WTC11 (cell line): ENCODE measurements around the gene CLEC16A.

ENCODE experiments used
- CREM ChIP-seq: sonication (generic); formaldehyde crosslinking; IDR thresholded peaks from 2 replicates; pipeline ENCODE4 v1.8.1; 2022; ENCODE audit warnings: mild to moderate bottlenecking, missing genetic modification reagents, moderate library complexity
- ELF4 ChIP-seq: sonication (generic); formaldehyde crosslinking; IDR thresholded peaks from 2 replicates; pipeline ENCODE4 v1.8.1; 2022; ENCODE audit warnings: low read depth, mild to moderate bottlenecking, moderate library complexity, missing genetic modification reagents
- JUN ChIP-seq: sonication (generic); formaldehyde crosslinking; IDR thresholded peaks from 2 replicates; pipeline ENCODE4 v1.8.0; 2023; ENCODE audit warnings: mild to moderate bottlenecking, missing genetic modification reagents
- TP53 ChIP-seq: sonication (generic); formaldehyde crosslinking; IDR thresholded peaks from 2 replicates; pipeline ENCODE4 v1.8.1; 2023; ENCODE audit warnings: mild to moderate bottlenecking, missing genetic modification reagents
- ZNF219 ChIP-seq: sonication (generic); formaldehyde crosslinking; IDR thresholded peaks from 2 replicates; pipeline ENCODE4 v1.8.0; 2023; ENCODE audit warnings: missing genetic modification reagents, mild to moderate bottlenecking, borderline replicate concordance
- ZNF317 ChIP-seq: sonication (generic); formaldehyde crosslinking; IDR thresholded peaks from 2 replicates; pipeline ENCODE4 v1.8.1; 2023; ENCODE audit warnings: low read depth, mild to moderate bottlenecking, moderate library complexity, missing genetic modification reagents, borderline replicate concordance
- ZNF423 ChIP-seq: fragments of 250-450 bp; sonication (Bioruptor Pico); IDR thresholded peaks from 2 replicates; pipeline ENCODE4 v2.1.2; 2022; ENCODE audit warnings: mild to moderate bottlenecking, moderate library complexity
- TF ChIP-seq, protein P1 (sequence below): fragments of 200-600 bp; IDR thresholded peaks from 2 replicates; pipeline ENCODE4 v1.8.0; 2022; ENCODE audit warnings: antibody characterized with exemption
- TF ChIP-seq, protein P2 (sequence below): sonication (generic); formaldehyde crosslinking; IDR thresholded peaks from 2 replicates; pipeline ENCODE4 v1.8.0; 2022; ENCODE audit warnings: mild to moderate bottlenecking, missing genetic modification reagents
- TF ChIP-seq, protein P3 (sequence below): fragments of 250-450 bp; sonication (Bioruptor Pico); conservative IDR thresholded peaks from 2 replicates; pipeline ENCODE4 v1.9.0; 2021; ENCODE audit warnings: mild to moderate bottlenecking
- TF ChIP-seq, protein P4 (sequence below): sonication (generic); formaldehyde crosslinking; conservative IDR thresholded peaks from 2 replicates; pipeline ENCODE4 v1.8.1; 2023; ENCODE audit warnings: mild to moderate bottlenecking, low read depth, missing genetic modification reagents, moderate library complexity

DNA sequence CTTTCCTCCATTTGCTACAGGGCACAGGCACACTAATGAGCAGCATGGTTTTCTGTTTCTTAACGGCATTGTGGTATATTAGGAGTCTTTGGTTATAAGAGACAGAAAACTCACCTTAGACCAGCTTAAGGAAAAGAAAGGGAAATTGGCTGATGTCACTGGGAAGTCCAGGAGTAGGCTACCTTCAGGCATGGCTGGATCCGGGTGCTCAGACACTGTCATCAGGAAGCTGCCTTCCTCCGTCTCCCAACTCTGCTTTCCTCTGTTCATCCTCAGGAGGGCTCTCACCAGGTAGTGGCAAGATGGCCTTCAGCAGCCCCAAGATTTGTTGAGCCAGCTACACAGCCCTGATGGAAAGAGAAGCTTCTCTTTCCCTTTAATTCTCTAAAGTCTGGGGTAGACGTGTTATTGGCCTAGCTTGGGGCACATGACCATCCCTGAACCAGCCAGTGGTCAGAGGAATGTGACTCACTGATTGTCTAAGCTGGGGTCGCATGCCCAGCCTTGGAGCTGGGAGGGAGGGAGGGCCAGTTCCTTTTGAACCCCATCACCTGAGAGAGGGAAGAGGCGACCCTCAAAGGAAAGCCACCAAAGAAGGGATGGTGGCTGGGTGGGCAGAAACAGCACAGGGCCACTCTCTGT lies 117.4 kb downstream of the CLEC16A start:
- TF ChIP-seq, protein P1, sequence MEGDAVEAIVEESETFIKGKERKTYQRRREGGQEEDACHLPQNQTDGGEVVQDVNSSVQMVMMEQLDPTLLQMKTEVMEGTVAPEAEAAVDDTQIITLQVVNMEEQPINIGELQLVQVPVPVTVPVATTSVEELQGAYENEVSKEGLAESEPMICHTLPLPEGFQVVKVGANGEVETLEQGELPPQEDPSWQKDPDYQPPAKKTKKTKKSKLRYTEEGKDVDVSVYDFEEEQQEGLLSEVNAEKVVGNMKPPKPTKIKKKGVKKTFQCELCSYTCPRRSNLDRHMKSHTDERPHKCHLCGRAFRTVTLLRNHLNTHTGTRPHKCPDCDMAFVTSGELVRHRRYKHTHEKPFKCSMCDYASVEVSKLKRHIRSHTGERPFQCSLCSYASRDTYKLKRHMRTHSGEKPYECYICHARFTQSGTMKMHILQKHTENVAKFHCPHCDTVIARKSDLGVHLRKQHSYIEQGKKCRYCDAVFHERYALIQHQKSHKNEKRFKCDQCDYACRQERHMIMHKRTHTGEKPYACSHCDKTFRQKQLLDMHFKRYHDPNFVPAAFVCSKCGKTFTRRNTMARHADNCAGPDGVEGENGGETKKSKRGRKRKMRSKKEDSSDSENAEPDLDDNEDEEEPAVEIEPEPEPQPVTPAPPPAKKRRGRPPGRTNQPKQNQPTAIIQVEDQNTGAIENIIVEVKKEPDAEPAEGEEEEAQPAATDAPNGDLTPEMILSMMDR = no peak
- TF ChIP-seq, protein P2, sequence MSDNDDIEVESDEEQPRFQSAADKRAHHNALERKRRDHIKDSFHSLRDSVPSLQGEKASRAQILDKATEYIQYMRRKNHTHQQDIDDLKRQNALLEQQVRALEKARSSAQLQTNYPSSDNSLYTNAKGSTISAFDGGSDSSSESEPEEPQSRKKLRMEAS (CRISPR knock-in tag) = no peak
- TF ChIP-seq ZNF219 = no peak
- TF ChIP-seq ZNF317 = no peak
- TF ChIP-seq CREM (CRISPR knock-in tag) = no peak
- TF ChIP-seq, protein P3, sequence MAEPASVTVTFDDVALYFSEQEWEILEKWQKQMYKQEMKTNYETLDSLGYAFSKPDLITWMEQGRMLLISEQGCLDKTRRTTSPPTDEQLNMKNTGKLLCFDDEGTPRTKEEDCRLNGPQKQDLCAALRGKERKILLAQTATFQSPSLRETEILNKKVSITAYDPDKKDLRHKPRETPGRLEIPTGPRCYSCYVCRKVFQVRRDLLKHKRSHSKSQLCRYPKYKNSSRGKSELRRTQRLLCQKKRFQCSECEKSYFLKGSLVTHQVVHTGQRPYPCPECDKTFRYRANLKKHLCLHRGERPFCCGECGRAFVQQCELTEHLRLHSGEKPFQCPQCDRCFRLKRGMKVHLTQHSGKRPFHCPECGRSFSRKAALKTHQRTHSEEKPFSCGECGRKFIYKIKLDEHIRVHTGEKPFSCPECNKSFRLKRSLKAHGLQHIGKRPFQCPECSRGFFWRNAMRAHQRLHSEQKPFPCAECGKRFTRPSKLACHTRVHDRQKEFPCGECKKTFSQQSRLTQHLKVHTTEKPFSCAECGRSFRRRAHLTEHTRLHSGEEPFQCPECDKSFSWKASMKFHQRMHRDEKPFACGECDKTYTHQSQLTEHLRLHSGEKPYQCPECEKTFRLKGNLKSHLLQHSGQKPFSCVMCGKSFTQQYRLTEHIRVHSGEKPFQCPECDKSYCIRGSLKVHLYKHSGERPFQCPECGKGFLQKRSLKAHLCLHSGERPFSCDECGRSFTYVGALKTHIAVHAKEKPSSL (CRISPR knock-in tag) = no peak
- no peak for TF ChIP-seq TP53 (CRISPR knock-in tag)
- TF ChIP-seq, protein P4, sequence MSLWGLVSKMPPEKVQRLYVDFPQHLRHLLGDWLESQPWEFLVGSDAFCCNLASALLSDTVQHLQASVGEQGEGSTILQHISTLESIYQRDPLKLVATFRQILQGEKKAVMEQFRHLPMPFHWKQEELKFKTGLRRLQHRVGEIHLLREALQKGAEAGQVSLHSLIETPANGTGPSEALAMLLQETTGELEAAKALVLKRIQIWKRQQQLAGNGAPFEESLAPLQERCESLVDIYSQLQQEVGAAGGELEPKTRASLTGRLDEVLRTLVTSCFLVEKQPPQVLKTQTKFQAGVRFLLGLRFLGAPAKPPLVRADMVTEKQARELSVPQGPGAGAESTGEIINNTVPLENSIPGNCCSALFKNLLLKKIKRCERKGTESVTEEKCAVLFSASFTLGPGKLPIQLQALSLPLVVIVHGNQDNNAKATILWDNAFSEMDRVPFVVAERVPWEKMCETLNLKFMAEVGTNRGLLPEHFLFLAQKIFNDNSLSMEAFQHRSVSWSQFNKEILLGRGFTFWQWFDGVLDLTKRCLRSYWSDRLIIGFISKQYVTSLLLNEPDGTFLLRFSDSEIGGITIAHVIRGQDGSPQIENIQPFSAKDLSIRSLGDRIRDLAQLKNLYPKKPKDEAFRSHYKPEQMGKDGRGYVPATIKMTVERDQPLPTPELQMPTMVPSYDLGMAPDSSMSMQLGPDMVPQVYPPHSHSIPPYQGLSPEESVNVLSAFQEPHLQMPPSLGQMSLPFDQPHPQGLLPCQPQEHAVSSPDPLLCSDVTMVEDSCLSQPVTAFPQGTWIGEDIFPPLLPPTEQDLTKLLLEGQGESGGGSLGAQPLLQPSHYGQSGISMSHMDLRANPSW (CRISPR knock-in tag) = no peak
- TF ChIP-seq ZNF423 (CRISPR knock-in tag) = no peak
- no peak for TF ChIP-seq JUN
- no peak for TF ChIP-seq ELF4
